Endodermal cell (in vitro differentiated cells): Measurements from ENCODE around the gene WIF1. TPM values are rescaled to one million over a fixed set of nuclear protein-coding genes. Genes with fewer than 3 reads are reported as not detected.

ENCODE experiments used
- DNase-seq: peaks from one replicate; pipeline ENCODE4 v3.0.0-alpha.2; 2017
- H3K27ac ChIP-seq: 2 replicates; pipeline ENCODE4 v1.5.1; 2013; ENCODE audit warnings: mild to moderate bottlenecking, low read depth, low read length, moderate library complexity
- H3K27me3 ChIP-seq: 2 replicates; pipeline ENCODE4 v1.6.1; 2013; ENCODE audit warnings: mild to moderate bottlenecking, low read length, moderate library complexity; ENCODE audit not compliant: insufficient read depth, control insufficient read depth, poor library complexity, severe bottlenecking
- H3K36me3 ChIP-seq: 2 replicates; pipeline ENCODE4 v1.7.0; 2013; ENCODE audit warnings: mild to moderate bottlenecking, low read length, moderate library complexity; ENCODE audit not compliant: control insufficient read depth, insufficient read depth
- H3K4me1 ChIP-seq: one replicate; pipeline ENCODE4 v1.7.0; 2013; ENCODE audit warnings: low read length; ENCODE audit not compliant: control insufficient read depth, insufficient read depth
- H3K4me3 ChIP-seq: 2 replicates; pipeline ENCODE4 v1.5.1; 2013; ENCODE audit warnings: mild to moderate bottlenecking, low read length, moderate library complexity
- H3K9ac ChIP-seq: 2 replicates; pipeline ENCODE4 v1.6.1; 2013; ENCODE audit warnings: mild to moderate bottlenecking, low read length, moderate library complexity; ENCODE audit not compliant: poor library complexity, severe bottlenecking; ENCODE audit errors: extremely low read depth
- H3K9me3 ChIP-seq: 2 replicates; pipeline ENCODE4 v1.6.1; 2013; ENCODE audit warnings: mild to moderate bottlenecking, low read length, moderate library complexity; ENCODE audit not compliant: control insufficient read depth
- H3K27ac Mint-ChIP-seq: 2 replicates; pipeline ENCODE4 v1.8.0; 2020; ENCODE audit warnings: mixed read lengths
- H3K27me3 Mint-ChIP-seq: 2 replicates; pipeline ENCODE4 v1.8.0; 2021; ENCODE audit warnings: mild to moderate bottlenecking, mixed read lengths; ENCODE audit not compliant: insufficient read depth
- H3K36me3 Mint-ChIP-seq: 2 replicates; pipeline ENCODE4 v1.8.0; 2020; ENCODE audit warnings: low read depth, mixed read lengths
- H3K4me1 Mint-ChIP-seq: 2 replicates; pipeline ENCODE4 v1.8.0; 2020; ENCODE audit warnings: mixed read lengths
- H3K4me3 Mint-ChIP-seq: 2 replicates; pipeline ENCODE4 v1.8.0; 2020; ENCODE audit warnings: mild to moderate bottlenecking, moderate library complexity, mixed read lengths
- H3K9me3 Mint-ChIP-seq: 2 replicates; pipeline ENCODE4 v1.8.0; 2020; ENCODE audit warnings: mild to moderate bottlenecking, mixed read lengths
- WGBS, 2 experiments: methylation state at CpG; one replicate each; pipeline versions ENCODE4 v1.1.5 to v1.1.7; 2013; ENCODE audit warnings: missing lambda C conversion rate in 2 of 2, mixed read lengths in 1 of 2; ENCODE audit not compliant: insufficient coverage in 1 of 2, insufficient read length in 1 of 2; 5-methylcytosine and 5-hydroxymethylcytosine counted together
- total RNA-seq, 2 donors: library from RNA; stranded (reverse); fragmentation: NEBNext Ultra II Directional in 1 of 2; extraction: Animal tissue kit (Norgen Biotek cat#: 25700) in 1 of 2; gene quantifications; 2 replicates in 1 of 2; 3 replicates in 1 of 2; pipeline ENCODE4 v1.2.1, GENCODE V29; 2021
- TF ChIP-seq, protein P1 (sequence below): fragments of 200-600 bp; sonication (generic); conservative IDR thresholded peaks from 2 replicates; pipeline ENCODE4 v1.5.0; 2021; ENCODE audit warnings: antibody characterized with exemption, mild to moderate bottlenecking

The WIF1 gene
- total RNA-seq, 2 donors from 2014 or later: not detected

DNA sequence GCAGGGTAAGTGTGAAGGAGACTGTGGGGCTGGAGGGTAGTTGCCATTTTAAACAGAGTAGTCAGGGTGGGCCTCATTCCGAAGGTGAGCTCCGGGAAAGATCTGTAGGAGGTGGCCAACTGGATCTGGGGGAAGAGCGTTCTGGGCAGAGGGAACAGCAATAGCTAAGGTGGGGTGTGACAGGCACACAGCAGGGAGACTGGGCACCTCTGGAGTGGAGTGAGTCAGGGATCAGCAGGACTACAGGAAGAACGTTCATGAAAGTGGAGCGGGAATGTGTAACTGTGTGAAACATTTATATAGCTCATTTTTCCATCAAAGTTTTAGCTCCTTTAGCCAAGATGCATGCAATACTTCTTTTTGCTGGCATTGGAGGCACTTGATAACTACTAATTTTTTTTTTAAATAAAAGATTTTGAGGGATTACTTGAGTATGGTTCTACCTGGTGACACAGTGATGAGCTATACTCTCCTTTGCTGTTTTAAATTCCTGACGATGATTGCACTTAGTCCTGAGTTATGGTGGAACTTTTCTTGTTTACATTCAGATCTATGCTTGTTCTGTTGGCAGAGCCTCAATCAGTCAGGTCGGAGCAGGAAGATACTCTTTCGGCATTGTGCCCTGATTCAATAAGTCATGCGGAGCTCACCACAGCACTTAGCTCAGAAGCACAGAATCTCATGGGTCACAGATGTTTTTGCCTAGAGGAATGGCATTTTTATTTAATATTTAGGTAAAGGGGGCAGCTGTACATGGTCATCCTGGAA is 106.4 kb downstream of the WIF1 start:
- Mint-ChIP-seq H3K4me1 (peaks cover 2% of the 10 kb centered on the region), H3K4me3 (no peak overlapping the region), H3K9me3 (no peaks in the 10 kb centered on the region), H3K36me3 (no peaks in the 10 kb centered on the region), H3K27ac (no peak overlapping the region), H3K27me3 (peaks cover 16% of the 10 kb centered on the region)
- Histone ChIP-seq H3K9me3 (no peaks in the 10 kb centered on the region), H3K27me3 (no peaks in the 10 kb centered on the region), H3K9ac (no peak overlapping the region), H3K36me3 (no peaks in the 10 kb centered on the region), H3K4me1 (no peaks in the 10 kb centered on the region), H3K27ac (no peak overlapping the region), H3K4me3 (no peak overlapping the region)
- WGBS, 2 experiments: 92 to 93% methylated on average over 9 of the region's 9 CpGs
- TF ChIP-seq, protein P1, sequence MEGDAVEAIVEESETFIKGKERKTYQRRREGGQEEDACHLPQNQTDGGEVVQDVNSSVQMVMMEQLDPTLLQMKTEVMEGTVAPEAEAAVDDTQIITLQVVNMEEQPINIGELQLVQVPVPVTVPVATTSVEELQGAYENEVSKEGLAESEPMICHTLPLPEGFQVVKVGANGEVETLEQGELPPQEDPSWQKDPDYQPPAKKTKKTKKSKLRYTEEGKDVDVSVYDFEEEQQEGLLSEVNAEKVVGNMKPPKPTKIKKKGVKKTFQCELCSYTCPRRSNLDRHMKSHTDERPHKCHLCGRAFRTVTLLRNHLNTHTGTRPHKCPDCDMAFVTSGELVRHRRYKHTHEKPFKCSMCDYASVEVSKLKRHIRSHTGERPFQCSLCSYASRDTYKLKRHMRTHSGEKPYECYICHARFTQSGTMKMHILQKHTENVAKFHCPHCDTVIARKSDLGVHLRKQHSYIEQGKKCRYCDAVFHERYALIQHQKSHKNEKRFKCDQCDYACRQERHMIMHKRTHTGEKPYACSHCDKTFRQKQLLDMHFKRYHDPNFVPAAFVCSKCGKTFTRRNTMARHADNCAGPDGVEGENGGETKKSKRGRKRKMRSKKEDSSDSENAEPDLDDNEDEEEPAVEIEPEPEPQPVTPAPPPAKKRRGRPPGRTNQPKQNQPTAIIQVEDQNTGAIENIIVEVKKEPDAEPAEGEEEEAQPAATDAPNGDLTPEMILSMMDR: no peak
- DNase-seq: no peak

DNA sequence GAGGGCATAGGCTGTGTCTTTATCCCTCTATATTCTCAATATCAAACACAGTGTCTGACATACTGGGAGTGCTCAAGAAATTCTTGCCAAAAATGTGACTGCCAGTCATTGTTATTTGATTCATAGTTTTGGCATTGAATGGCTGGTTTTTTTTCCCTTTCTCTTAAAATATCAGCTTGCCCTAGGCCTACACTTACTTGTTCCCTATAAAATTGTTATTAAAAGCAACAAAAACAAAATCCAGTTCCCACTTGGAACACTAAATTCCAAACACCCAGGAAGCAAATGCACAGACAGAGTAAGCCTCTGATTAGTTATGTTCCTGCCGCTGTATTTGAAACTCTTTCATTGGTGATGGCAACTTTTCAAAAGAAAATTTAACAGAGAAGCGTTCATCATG is 110.7 kb downstream of the WIF1 start:
- H3K27ac ChIP-seq: no peak overlapping the region
- Mint-ChIP-seq H3K27me3 (peaks cover 5% of the 10 kb centered on the region), H3K9me3 (no peaks in the 10 kb centered on the region), H3K36me3 (no peaks in the 10 kb centered on the region), H3K4me3 (no peak overlapping the region), H3K27ac (no peak overlapping the region), H3K4me1 (no peaks in the 10 kb centered on the region)
- WGBS, 2 experiments: 90% methylated on average over 2 of the region's 2 CpGs; no CpG with 5 or more reads in 1 of the 2 experiments
- H3K4me3 ChIP-seq: no peak overlapping the region
- H3K9ac ChIP-seq: no peak overlapping the region
- no peaks in the 10 kb centered on the region for H3K9me3 ChIP-seq
- no peaks in the 10 kb centered on the region for H3K4me1 ChIP-seq
- TF ChIP-seq, protein P1: no peak
- no peaks in the 10 kb centered on the region for H3K27me3 ChIP-seq
- no peak for DNase-seq
- H3K36me3 ChIP-seq: no peaks in the 10 kb centered on the region

DNA sequence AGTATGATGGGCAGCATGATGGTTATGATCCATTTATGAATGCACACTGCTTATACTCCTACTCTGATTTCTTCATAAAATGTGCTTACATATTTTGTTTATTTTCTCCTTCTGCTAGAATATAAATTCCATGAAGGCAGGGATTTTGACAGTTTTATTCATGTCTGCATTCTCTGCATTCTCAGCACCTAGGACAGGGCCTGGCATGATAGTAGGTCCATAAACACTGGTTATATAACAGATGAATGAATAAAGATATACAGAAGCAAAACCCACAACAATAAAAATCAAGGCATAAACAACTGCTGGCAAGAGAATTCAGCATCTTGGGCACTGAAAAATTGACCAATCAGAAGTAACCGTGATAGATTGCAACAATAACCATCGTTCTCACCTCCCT is 115.4 kb downstream of the WIF1 start:
- H3K27me3 Mint-ChIP-seq: peaks cover 39% of the 10 kb centered on the region
- H3K27ac ChIP-seq: no peak overlapping the region
- H3K27me3 ChIP-seq: peaks cover 17% of the 10 kb centered on the region
- H3K4me3 ChIP-seq: no peak overlapping the region
- WGBS, 2 experiments: 100% methylated on average over 2 of the region's 2 CpGs
- no peak overlapping the region for H3K4me3 Mint-ChIP-seq
- no peaks in the 10 kb centered on the region for H3K4me1 ChIP-seq
- no peaks in the 10 kb centered on the region for H3K36me3 Mint-ChIP-seq
- TF ChIP-seq, protein P1: no peak
- no peaks in the 10 kb centered on the region for H3K9me3 ChIP-seq
- H3K36me3 ChIP-seq: no peaks in the 10 kb centered on the region
- no peak overlapping the region for H3K9ac ChIP-seq
- peaks cover 17% of the 10 kb centered on the region for H3K4me1 Mint-ChIP-seq
- no peak overlapping the region for H3K27ac Mint-ChIP-seq
- H3K9me3 Mint-ChIP-seq: no peaks in the 10 kb centered on the region
- DNase-seq: no peak
